NCI-H1436 (cell line): ENCODE measurements around the gene PTHLH.

Experiments
- DNase-seq: peaks from one replicate; lab custom pipeline; 2025; lab: John Stamatoyannopoulos, UW

The PTHLH gene

DNA sequence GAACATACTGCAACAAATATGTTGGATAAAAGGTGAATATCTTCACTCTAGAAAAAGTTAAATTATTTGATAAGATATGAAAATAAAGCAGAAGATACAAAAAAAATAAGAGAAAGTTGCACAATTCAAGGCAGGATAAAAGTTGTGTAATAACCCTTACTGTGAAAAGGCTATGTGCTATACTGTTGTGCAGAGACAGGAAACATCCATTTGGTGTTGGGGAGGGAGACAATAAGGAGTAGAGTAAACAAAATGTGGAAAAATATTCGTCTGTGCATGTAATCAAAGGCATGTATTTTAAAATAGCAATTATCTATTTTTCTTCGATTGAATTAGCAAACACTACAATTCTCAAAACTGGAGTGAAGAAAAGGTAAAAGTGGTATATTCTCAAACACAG is 34.8 kb downstream of the PTHLH start:
- no peak for DNase-seq

GRCh38 chr12:27936196-27936595 is 36.3 kb downstream of the PTHLH start:
- DNase-seq, result no peak

GRCh38 chr12:27934276-27934675 is 38.3 kb downstream of the PTHLH start:
- DNase-seq, result no peak

GRCh38 chr12:27931390-27931789 is 41.1 kb downstream of the PTHLH start:
- no peak for DNase-seq

DNA sequence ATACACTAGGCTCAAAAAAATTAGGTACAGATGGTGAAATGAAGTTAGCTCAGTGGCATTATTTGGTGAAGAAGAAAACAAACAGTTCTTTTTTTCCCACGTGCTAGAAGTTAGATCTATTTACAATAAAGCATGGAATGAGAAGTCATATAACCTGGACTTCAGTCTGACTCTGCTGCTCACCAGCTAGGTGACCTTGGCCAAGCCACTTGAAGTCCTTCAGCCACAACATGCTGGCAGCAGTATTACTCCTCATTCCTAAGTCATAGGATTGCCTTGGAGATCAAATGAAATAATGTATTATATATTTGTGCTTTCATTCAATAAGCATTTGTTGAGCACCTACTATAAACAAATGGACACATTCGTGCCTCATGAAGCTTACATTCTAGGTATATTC is 45.2 kb downstream of the PTHLH start:
- no peak for DNase-seq

DNA sequence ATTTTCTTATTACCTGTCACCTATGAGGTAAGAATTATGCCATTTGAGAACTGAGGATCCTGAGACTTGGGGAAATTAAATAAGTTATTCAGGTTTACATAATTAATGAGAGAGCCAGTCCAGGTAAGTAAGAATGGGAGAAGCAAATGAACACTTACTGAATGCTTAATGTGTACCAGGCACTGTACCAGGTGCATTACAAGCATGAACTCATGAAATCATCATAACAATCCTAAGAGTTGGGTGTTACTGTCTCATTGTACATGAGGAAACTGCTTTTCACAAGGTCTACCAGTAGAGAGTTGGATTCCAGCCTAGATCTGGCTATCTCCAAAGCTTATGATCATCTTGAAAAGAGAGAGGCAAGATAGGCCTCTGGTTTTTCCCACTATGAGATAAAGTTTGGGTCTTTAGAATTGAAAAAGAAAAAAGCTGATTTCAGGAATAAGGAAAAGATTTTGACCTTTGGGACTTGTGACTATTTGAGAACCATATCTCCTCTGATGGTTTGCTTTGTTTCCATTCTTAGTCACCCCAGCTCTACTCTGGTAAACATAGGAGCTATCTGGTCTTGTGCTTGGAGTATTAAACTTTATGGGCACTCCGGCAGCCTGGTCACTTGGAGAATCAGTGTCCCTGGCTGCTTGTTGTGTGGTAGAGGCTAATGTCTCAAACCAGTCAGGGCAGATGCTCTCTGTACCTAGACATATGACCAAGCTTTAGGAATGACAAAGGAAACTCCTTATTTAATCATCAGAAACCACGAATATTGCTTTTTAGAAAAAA is 48.0 kb downstream of the PTHLH start:
- DNase-seq, result no peak

DNA sequence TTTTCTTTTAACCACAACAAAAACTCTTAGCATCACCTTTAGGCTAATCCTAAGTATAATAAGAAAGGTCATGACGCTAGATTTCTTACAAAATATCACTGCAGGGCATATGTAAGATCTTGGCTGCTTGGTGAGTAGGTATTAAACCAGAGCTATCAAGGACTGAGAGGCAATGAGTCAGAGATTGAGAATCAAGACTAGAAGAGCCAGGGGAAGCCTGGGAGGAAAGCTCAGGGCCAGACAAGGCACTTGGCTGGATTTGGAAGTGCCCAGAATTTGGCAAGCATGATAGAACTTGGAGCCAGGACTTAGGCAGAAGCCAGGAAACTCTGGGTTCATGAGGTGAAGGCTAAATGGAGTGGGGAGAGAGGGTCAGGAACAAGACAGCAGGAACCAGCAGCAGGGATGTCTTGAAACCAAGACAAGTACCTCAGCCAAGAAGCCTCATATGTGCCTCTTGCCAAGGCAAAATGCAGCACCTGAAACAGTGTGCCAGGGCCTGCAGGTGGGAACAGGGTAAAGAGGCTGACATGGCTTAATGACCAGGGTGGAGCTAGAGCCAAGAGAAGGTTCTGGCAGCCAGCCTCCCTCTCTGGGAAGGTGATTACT is 49.9 kb downstream of the PTHLH start:
- no peak for DNase-seq

DNA sequence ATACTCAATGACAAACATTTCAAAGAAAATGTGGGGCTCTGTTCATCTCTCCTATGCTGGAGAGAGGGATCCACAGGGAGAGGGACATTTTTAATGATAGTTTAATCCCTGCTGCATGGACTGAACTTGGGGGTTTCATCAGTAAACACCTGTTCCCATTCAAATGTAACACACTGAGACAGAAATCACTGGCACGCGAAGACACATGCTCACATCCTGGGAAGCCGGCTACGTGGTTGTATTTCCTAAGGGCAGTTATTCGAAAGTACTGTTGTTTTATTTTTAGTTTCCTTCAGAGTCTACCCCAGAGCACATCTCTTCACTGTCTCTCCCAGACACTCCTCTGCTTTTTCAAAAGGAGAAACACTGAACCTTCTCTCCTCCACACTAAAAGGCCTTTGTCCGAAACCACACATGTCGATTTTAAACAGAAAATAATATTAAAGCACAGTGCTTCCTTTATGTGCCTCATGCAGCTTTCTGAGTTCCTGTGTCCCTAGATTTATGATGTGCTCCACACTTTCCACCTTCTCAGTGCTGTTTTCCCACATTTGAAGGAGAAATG is 52.8 kb downstream of the PTHLH start:
- no peak for DNase-seq

- no peak for DNase-seq
Observed at GRCh38 chr12:27915536-27915935, 57.0 kb downstream of the PTHLH start.

DNA sequence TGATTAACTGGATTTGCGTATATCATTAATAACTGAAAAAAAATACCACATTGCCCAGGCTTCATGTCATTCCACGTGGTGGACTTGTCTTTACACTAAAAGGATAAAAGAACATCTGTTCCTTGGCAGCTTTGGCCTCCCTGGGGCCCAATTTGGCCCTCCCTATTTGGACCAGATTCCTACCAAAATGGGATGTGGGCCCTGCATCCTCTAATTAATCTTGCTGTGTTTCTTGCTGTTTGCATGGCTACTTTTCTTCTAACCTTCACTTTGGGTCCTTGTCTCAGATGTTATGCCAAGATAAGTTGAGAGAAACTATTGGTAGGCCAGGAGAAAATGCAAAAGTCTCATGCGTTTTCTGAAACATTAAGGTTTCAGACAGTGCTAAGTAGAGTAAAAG is 57.5 kb downstream of the PTHLH start:
- no peak for DNase-seq

GRCh38 chr12:27913999-27914614 is 58.4 kb downstream of the PTHLH start:
- DNase-seq, result no peak

DNA sequence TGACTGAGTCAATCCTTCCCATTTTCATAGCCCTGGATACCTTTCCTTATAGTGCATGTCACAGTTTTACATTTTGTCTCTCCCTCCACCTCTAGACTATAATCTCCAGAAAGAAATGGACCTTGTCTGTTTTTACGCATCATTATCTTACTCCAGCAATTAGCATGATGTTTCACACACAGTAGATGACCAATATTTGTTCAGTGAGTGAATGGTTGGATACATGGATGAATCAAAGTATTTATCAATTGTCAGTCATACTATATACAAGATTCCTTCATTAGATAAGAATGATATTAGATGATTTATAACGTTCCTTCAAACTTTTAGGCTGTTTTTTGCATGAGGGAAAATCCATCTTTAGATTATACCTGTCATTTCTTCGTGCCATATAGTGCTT is 61.1 kb downstream of the PTHLH start:
- DNase-seq, result no peak
